Progenitor cell of endocrine pancreas (in vitro differentiated cells): ENCODE data around the gene BDH1. TPM values are rescaled to one million over a fixed set of nuclear protein-coding genes. Genes with fewer than 3 reads are reported as not detected.

Source experiments
- DNase-seq: peaks from one replicate; pipeline ENCODE4 v3.0.0; 2021; ENCODE audit warnings: low spot score; ENCODE audit not compliant: unreplicated experiment
- H3K27ac Mint-ChIP-seq: 2 replicates; pipeline ENCODE4 v1.8.0; 2021; ENCODE audit warnings: mild to moderate bottlenecking, moderate library complexity, mixed read lengths
- H3K27me3 Mint-ChIP-seq: 2 replicates; pipeline ENCODE4 v1.8.0; 2021; ENCODE audit warnings: mixed read lengths
- H3K36me3 Mint-ChIP-seq: 2 replicates; pipeline ENCODE4 v1.8.0; 2022; ENCODE audit warnings: mixed read lengths; ENCODE audit not compliant: insufficient read depth
- H3K4me1 Mint-ChIP-seq: 2 replicates; pipeline ENCODE4 v1.8.0; 2021; ENCODE audit warnings: low read depth, mixed read lengths
- H3K4me3 Mint-ChIP-seq: 2 replicates; pipeline ENCODE4 v1.8.0; 2021; ENCODE audit warnings: low read depth, mild to moderate bottlenecking, moderate library complexity, mixed read lengths
- H3K9me3 Mint-ChIP-seq: 2 replicates; pipeline ENCODE4 v1.8.0; 2021; ENCODE audit warnings: low read depth, mixed read lengths
- total RNA-seq: library from RNA; stranded (reverse); gene quantifications from 2 replicates; pipeline ENCODE4 v1.2.1, GENCODE V29; 2021
- TF ChIP-seq, protein P1 (sequence below): fragments of 200-600 bp; sonication (generic); IDR thresholded peaks from one replicate; pipeline ENCODE4 v1.5.0; 2021; ENCODE audit warnings: antibody characterized with exemption, mild to moderate bottlenecking; ENCODE audit not compliant: unreplicated experiment

BDH1 gene
- total RNA-seq, 1 donor from 2014 or later = 41.9 TPM

GRCh38 chr3:197559651-197560050 lies 3.9 kb upstream of the BDH1 start:
- peaks cover 2% of the 10 kb centered on the region for H3K36me3 Mint-ChIP-seq
- no peak for DNase-seq
- peaks cover 15% of the 10 kb centered on the region for H3K4me1 Mint-ChIP-seq
- peak overlapping the region; percentile 56 for H3K27ac Mint-ChIP-seq
- no peaks in the 10 kb centered on the region for H3K27me3 Mint-ChIP-seq
- H3K4me3 Mint-ChIP-seq = no peak overlapping the region
- peaks cover 19% of the 10 kb centered on the region for H3K9me3 Mint-ChIP-seq
- TF ChIP-seq, protein P1, sequence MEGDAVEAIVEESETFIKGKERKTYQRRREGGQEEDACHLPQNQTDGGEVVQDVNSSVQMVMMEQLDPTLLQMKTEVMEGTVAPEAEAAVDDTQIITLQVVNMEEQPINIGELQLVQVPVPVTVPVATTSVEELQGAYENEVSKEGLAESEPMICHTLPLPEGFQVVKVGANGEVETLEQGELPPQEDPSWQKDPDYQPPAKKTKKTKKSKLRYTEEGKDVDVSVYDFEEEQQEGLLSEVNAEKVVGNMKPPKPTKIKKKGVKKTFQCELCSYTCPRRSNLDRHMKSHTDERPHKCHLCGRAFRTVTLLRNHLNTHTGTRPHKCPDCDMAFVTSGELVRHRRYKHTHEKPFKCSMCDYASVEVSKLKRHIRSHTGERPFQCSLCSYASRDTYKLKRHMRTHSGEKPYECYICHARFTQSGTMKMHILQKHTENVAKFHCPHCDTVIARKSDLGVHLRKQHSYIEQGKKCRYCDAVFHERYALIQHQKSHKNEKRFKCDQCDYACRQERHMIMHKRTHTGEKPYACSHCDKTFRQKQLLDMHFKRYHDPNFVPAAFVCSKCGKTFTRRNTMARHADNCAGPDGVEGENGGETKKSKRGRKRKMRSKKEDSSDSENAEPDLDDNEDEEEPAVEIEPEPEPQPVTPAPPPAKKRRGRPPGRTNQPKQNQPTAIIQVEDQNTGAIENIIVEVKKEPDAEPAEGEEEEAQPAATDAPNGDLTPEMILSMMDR = no peak

DNA sequence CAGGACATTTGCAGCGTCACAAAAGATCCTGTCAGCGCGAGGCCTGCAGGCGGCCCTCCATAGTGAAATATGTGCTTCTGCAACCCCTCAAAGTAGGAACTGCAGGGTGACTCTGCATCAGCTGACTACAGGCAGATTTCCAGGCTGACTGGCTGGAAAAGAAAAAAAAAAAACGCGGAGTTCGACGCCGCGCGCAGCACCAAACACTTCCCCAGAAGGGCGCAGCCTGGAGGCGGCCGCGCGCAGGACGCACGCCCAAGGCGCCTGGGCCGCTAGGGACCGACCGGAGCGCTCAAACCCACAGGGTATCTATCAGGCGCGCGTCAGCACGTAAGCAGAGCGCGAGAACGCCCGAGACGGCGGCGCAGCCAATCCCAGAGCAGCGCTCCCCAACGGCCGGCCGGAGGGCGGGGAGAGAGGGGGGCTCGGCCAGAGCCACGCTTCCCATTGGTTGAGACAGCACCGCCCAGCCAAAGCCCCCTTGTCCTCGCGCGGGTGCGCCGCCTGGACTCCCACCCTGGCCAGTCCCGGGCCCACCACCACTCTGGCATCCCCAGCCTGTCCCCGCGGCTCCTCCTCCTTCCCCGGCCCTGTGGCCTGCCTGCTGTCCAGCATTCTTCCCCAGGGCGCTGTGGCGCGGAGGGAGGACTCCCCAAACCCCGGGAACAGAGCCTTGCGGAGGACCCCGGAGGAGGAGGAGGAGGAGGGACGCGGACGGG lies 1.0 kb downstream of the BDH1 start:
- TF ChIP-seq, protein P1 = peak; percentile 59
- H3K36me3 Mint-ChIP-seq = peaks cover 2% of the 10 kb centered on the region
- peak overlapping the region; percentile 98 for H3K27ac Mint-ChIP-seq
- no peaks in the 10 kb centered on the region for H3K27me3 Mint-ChIP-seq
- H3K4me1 Mint-ChIP-seq = peaks cover 16% of the 10 kb centered on the region
- no peaks in the 10 kb centered on the region for H3K9me3 Mint-ChIP-seq
- peak overlapping the region; percentile 80 for H3K4me3 Mint-ChIP-seq
- peak; percentile 95 for DNase-seq

DNA sequence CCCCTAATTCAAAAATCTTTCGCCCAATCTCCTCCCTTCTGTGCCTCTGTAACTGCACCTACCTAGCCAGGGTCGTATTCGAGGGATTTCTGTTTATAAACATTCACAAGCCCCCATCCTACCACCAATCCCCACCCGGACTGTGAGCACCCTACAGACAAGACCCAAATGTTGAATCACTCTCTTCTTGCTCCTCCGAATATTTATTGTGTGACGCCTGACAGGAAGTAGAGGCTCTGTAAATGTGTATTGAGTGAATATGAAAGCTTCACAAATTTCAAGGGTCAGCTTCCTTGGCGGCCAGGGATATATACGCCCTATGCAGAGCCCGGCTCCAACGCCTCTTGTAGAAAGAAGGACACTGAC lies 1.6 kb downstream of the BDH1 start:
- DNase-seq = no peak
- peaks cover 11% of the 10 kb centered on the region for H3K4me1 Mint-ChIP-seq
- peak overlapping the region; percentile 80 for H3K4me3 Mint-ChIP-seq

GRCh38 chr3:197552198-197552597 lies 3.6 kb downstream of the BDH1 start:
- no peak overlapping the region for H3K4me3 Mint-ChIP-seq
- H3K27me3 Mint-ChIP-seq = no peaks in the 10 kb centered on the region
- H3K9me3 Mint-ChIP-seq = no peaks in the 10 kb centered on the region
- peaks cover 2% of the 10 kb centered on the region for H3K36me3 Mint-ChIP-seq
- peaks cover 16% of the 10 kb centered on the region for H3K4me1 Mint-ChIP-seq
- no peak for DNase-seq
- H3K27ac Mint-ChIP-seq = no peak overlapping the region
- TF ChIP-seq, protein P1 = no peak

More for the DNA sequence above, 1.6 kb downstream of the BDH1 start:
- H3K9me3 Mint-ChIP-seq = no peaks in the 10 kb centered on the region
- H3K27me3 Mint-ChIP-seq = no peaks in the 10 kb centered on the region
- H3K36me3 Mint-ChIP-seq = peaks cover 2% of the 10 kb centered on the region
- TF ChIP-seq, protein P1 = no peak
- H3K27ac Mint-ChIP-seq = peak overlapping the region; percentile 98

DNA sequence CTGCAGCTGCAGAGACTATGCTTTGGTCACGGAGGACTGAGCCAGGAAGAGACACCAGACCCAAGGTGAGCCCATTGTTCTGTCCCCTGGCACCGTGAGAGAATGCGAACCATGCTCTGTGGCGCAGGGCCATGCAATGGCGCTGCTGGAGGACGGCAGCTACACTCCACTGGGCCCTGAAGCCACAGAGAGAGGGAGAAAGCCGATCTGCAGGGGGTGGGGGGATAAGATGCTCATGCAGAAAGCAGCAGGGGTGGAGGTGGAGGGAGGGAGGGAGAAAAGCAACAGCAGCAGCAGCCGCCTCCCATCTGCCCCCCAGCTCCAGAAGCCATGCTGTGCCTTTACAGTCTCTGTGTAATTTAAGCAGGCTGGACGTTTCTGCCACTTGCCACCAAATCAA lies 5.3 kb downstream of the BDH1 start:
- H3K36me3 Mint-ChIP-seq = peaks cover 2% of the 10 kb centered on the region
- no peak overlapping the region for H3K4me3 Mint-ChIP-seq
- no peaks in the 10 kb centered on the region for H3K9me3 Mint-ChIP-seq
- no peaks in the 10 kb centered on the region for H3K27me3 Mint-ChIP-seq
- TF ChIP-seq, protein P1 = no peak
- no peak for DNase-seq
- peaks cover 17% of the 10 kb centered on the region for H3K4me1 Mint-ChIP-seq
- H3K27ac Mint-ChIP-seq = no peak overlapping the region
